Stimulated activated naive CD8-positive, alpha-beta T cell treated with anti-CD3 and anti-CD28 coated beads, Interleukin-15, Interleukin-2, amounts not matched to agents 100 ng/mL and 50 ng/mL, for 24 hours (primary cell): Measurements from ENCODE around the gene NKX2-8.

Experiments used
- H3K27ac Mint-ChIP-seq: one replicate; pipeline ENCODE4 v1.8.0; 2021; ENCODE audit warnings: mild to moderate bottlenecking, mixed read lengths
- H3K27me3 Mint-ChIP-seq: one replicate; pipeline ENCODE4 v1.8.0; 2021; ENCODE audit warnings: mixed read lengths
- H3K36me3 Mint-ChIP-seq: one replicate; pipeline ENCODE4 v1.8.0; 2021; ENCODE audit warnings: low read depth, mixed read lengths
- H3K4me1 Mint-ChIP-seq: one replicate; pipeline ENCODE4 v1.8.0; 2021; ENCODE audit warnings: low read depth, mixed read lengths
- H3K4me3 Mint-ChIP-seq: one replicate; pipeline ENCODE4 v1.8.0; 2021; ENCODE audit warnings: mild to moderate bottlenecking, mixed read lengths
- H3K9me3 Mint-ChIP-seq: one replicate; pipeline ENCODE4 v1.8.0; 2021; ENCODE audit warnings: mixed read lengths

NKX2-8 gene

GRCh38 chr14:36585100-36585499, 2.7 kb upstream of the NKX2-8 start:
- no peaks in the 10 kb centered on the region for H3K9me3 Mint-ChIP-seq
- peaks cover 61% of the 10 kb centered on the region for H3K27me3 Mint-ChIP-seq
- H3K4me1 Mint-ChIP-seq: no peaks in the 10 kb centered on the region
- H3K36me3 Mint-ChIP-seq: no peaks in the 10 kb centered on the region
- H3K27ac Mint-ChIP-seq: no peak overlapping the region
- no peak overlapping the region for H3K4me3 Mint-ChIP-seq

- Mint-ChIP-seq H3K27ac (no peak overlapping the region), H3K4me3 (no peak overlapping the region), H3K4me1 (no peaks in the 10 kb centered on the region), H3K27me3 (peaks cover 61% of the 10 kb centered on the region), H3K36me3 (no peaks in the 10 kb centered on the region), H3K9me3 (no peaks in the 10 kb centered on the region)
Observed at GRCh38 chr14:36583893-36584811, 1.7 kb upstream of the NKX2-8 start.

GRCh38 chr14:36583242-36583892, 953 bp upstream of the NKX2-8 start:
- no peak overlapping the region for H3K4me3 Mint-ChIP-seq
- H3K9me3 Mint-ChIP-seq: no peaks in the 10 kb centered on the region
- no peak overlapping the region for H3K27ac Mint-ChIP-seq
- peaks cover 60% of the 10 kb centered on the region for H3K27me3 Mint-ChIP-seq
- no peaks in the 10 kb centered on the region for H3K4me1 Mint-ChIP-seq
- no peaks in the 10 kb centered on the region for H3K36me3 Mint-ChIP-seq

GRCh38 chr14:36582874-36583241, 444 bp upstream of the NKX2-8 start:
- Mint-ChIP-seq H3K9me3 (no peaks in the 10 kb centered on the region), H3K36me3 (no peaks in the 10 kb centered on the region), H3K4me3 (no peak overlapping the region), H3K27ac (no peak overlapping the region), H3K4me1 (no peaks in the 10 kb centered on the region), H3K27me3 (peaks cover 60% of the 10 kb centered on the region)

GRCh38 chr14:36580856-36581831, 1.3 kb downstream of the NKX2-8 start:
- H3K4me1 Mint-ChIP-seq: no peaks in the 10 kb centered on the region
- H3K27me3 Mint-ChIP-seq: peaks cover 50% of the 10 kb centered on the region
- H3K4me3 Mint-ChIP-seq: peak overlapping the region; percentile 39
- no peaks in the 10 kb centered on the region for H3K9me3 Mint-ChIP-seq
- no peaks in the 10 kb centered on the region for H3K36me3 Mint-ChIP-seq
- H3K27ac Mint-ChIP-seq: no peak overlapping the region

GRCh38 chr14:36580141-36580855, 2.1 kb downstream of the NKX2-8 start:
- Mint-ChIP-seq H3K9me3 (no peaks in the 10 kb centered on the region), H3K4me1 (no peaks in the 10 kb centered on the region), H3K4me3 (no peak overlapping the region), H3K27me3 (peaks cover 44% of the 10 kb centered on the region), H3K27ac (no peak overlapping the region), H3K36me3 (no peaks in the 10 kb centered on the region)

- no peak overlapping the region for H3K27ac Mint-ChIP-seq
Observed at GRCh38 chr14:36579573-36580140, 2.8 kb downstream of the NKX2-8 start.

GRCh38 chr14:36579001-36579555, 3.3 kb downstream of the NKX2-8 start:
- Mint-ChIP-seq H3K27me3 (peaks cover 32% of the 10 kb centered on the region), H3K9me3 (no peaks in the 10 kb centered on the region), H3K36me3 (no peaks in the 10 kb centered on the region), H3K4me1 (no peaks in the 10 kb centered on the region), H3K4me3 (no peak overlapping the region), H3K27ac (no peak overlapping the region)

More at GRCh38 chr14:36579573-36580140, 2.8 kb downstream of the NKX2-8 start:
- H3K4me1 Mint-ChIP-seq: no peaks in the 10 kb centered on the region
- no peaks in the 10 kb centered on the region for H3K9me3 Mint-ChIP-seq
- no peaks in the 10 kb centered on the region for H3K36me3 Mint-ChIP-seq
- peaks cover 37% of the 10 kb centered on the region for H3K27me3 Mint-ChIP-seq
- no peak overlapping the region for H3K4me3 Mint-ChIP-seq

- H3K4me1 Mint-ChIP-seq: no peaks in the 10 kb centered on the region
- H3K4me3 Mint-ChIP-seq: no peak overlapping the region
- no peaks in the 10 kb centered on the region for H3K9me3 Mint-ChIP-seq
- no peak overlapping the region for H3K27ac Mint-ChIP-seq
- H3K36me3 Mint-ChIP-seq: no peaks in the 10 kb centered on the region
- peaks cover 15% of the 10 kb centered on the region for H3K27me3 Mint-ChIP-seq
Observed at GRCh38 chr14:36570065-36570464, 12.3 kb downstream of the NKX2-8 start.

GRCh38 chr14:36556811-36557433, 25.5 kb downstream of the NKX2-8 start:
- Mint-ChIP-seq H3K27ac (no peak overlapping the region), H3K36me3 (no peaks in the 10 kb centered on the region), H3K4me1 (no peaks in the 10 kb centered on the region), H3K4me3 (no peak overlapping the region), H3K9me3 (no peaks in the 10 kb centered on the region), H3K27me3 (peaks cover 19% of the 10 kb centered on the region)

GRCh38 chr14:36555998-36556743, 26.2 kb downstream of the NKX2-8 start:
- no peaks in the 10 kb centered on the region for H3K36me3 Mint-ChIP-seq
- no peaks in the 10 kb centered on the region for H3K4me1 Mint-ChIP-seq
- H3K9me3 Mint-ChIP-seq: no peaks in the 10 kb centered on the region
- H3K4me3 Mint-ChIP-seq: no peak overlapping the region
- H3K27ac Mint-ChIP-seq: no peak overlapping the region
- peaks cover 16% of the 10 kb centered on the region for H3K27me3 Mint-ChIP-seq

GRCh38 chr14:36553656-36554260, 28.7 kb downstream of the NKX2-8 start:
- Mint-ChIP-seq H3K4me3 (no peak overlapping the region), H3K36me3 (no peaks in the 10 kb centered on the region), H3K4me1 (no peaks in the 10 kb centered on the region), H3K9me3 (no peaks in the 10 kb centered on the region), H3K27ac (no peak overlapping the region), H3K27me3 (peaks cover 15% of the 10 kb centered on the region)
